A673 (cell line): Measurements from ENCODE around the gene ZMAT3. TPM values are rescaled to one million over a fixed set of nuclear protein-coding genes. Genes with fewer than 3 reads are reported as not detected.

ENCODE experiments used
- BruUV-seq: library from RNA; stranded (reverse); fragments of 400-500 nt; replicated peaks from 2 replicates; lab custom pipeline; 2021; lab: Mats Ljungman, UMichigan
- CTCF ChIA-PET: fragments of 300-600 bp; sonication (Branson Sonifier 250); formaldehyde crosslinking; loops from one replicate; lab custom pipeline; 2022; ENCODE audit warnings: antibody characterized with exemption; lab: Charles Lee
- POLR2A ChIA-PET: fragments of 300-600 bp; sonication (Branson Sonifier 250); formaldehyde crosslinking; loops from one replicate; lab custom pipeline; 2022; ENCODE audit warnings: antibody characterized with exemption; ENCODE audit not compliant: low non-redundant PET; lab: Charles Lee
- DNase-seq: peaks from one replicate; pipeline ENCODE4 v3.0.0-alpha.2; 2015; ENCODE audit warnings: low spot score
- H3K27ac ChIP-seq: fragments of 200-600 bp; sonication (generic); 2 replicates; pipeline ENCODE4 v1.5.1; 2016; ENCODE audit warnings: mixed run types, low read depth, mild to moderate bottlenecking, mixed read lengths, antibody characterized with exemption, low read length; ENCODE audit not compliant: poor library complexity, severe bottlenecking
- H3K27me3 ChIP-seq: fragments of 200-600 bp; sonication (generic); replicated peaks from 2 replicates; pipeline ENCODE4 v1.6.1; 2017; ENCODE audit warnings: mixed run types, low read depth, mild to moderate bottlenecking, mixed read lengths, antibody characterized with exemption, low read length; ENCODE audit not compliant: insufficient read depth, poor library complexity
- H3K36me3 ChIP-seq: fragments of 200-600 bp; sonication (generic); 2 replicates; pipeline ENCODE4 v1.6.1; 2016; ENCODE audit warnings: mixed run types, mild to moderate bottlenecking, mixed read lengths, antibody characterized with exemption, low read length; ENCODE audit not compliant: insufficient read depth, poor library complexity, severe bottlenecking
- H3K4me1 ChIP-seq: fragments of 200-600 bp; sonication (generic); 2 replicates; pipeline ENCODE4 v1.6.1; 2017; ENCODE audit warnings: mixed run types, mild to moderate bottlenecking, mixed read lengths, antibody characterized with exemption, low read length; ENCODE audit not compliant: insufficient read depth, poor library complexity, severe bottlenecking
- H3K4me3 ChIP-seq: fragments of 200-600 bp; sonication (generic); 2 replicates; pipeline ENCODE4 v1.5.1; 2016; ENCODE audit warnings: low read depth, mixed run types, mild to moderate bottlenecking, mixed read lengths, low read length; ENCODE audit not compliant: poor library complexity, severe bottlenecking
- H3K9me3 ChIP-seq: fragments of 200-600 bp; sonication (generic); 2 replicates; pipeline ENCODE4 v1.6.1; 2016; ENCODE audit warnings: mixed run types, low read depth, mild to moderate bottlenecking, mixed read lengths, antibody characterized with exemption, low read length; ENCODE audit not compliant: poor library complexity, severe bottlenecking
- EZH2 ChIP-seq: fragments of 200-600 bp; sonication (generic); IDR thresholded peaks from 2 replicates; pipeline ENCODE4 v1.6.1; 2017; ENCODE audit warnings: borderline replicate concordance, low read depth, mild to moderate bottlenecking, mixed read lengths, antibody characterized with exemption, low read length; ENCODE audit not compliant: poor library complexity, severe bottlenecking
- intact Hi-C: fragments of 100-400 bp; cut with micrococcal nuclease; formaldehyde crosslinking; loops from one replicate; pipeline ENCODE4 v1.10.0; 2022; ENCODE audit not compliant: unreplicated experiment
- total RNA-seq: library from RNA; stranded (reverse); gene quantifications from 2 replicates; pipeline ENCODE4 v1.2.3, GENCODE V29; 2021
- TF ChIP-seq, protein P1 (sequence below): fragments of 300-800, 200-600 bp; sonication (generic); conservative IDR thresholded peaks from 2 replicates; pipeline ENCODE4 v1.5.1; 2017; ENCODE audit warnings: low read depth, mild to moderate bottlenecking, antibody characterized with exemption, low read length, moderate library complexity, mixed read lengths

Gene ZMAT3
- total RNA-seq, 1 experiment from 2014 or later, result 8.6 TPM

DNA sequence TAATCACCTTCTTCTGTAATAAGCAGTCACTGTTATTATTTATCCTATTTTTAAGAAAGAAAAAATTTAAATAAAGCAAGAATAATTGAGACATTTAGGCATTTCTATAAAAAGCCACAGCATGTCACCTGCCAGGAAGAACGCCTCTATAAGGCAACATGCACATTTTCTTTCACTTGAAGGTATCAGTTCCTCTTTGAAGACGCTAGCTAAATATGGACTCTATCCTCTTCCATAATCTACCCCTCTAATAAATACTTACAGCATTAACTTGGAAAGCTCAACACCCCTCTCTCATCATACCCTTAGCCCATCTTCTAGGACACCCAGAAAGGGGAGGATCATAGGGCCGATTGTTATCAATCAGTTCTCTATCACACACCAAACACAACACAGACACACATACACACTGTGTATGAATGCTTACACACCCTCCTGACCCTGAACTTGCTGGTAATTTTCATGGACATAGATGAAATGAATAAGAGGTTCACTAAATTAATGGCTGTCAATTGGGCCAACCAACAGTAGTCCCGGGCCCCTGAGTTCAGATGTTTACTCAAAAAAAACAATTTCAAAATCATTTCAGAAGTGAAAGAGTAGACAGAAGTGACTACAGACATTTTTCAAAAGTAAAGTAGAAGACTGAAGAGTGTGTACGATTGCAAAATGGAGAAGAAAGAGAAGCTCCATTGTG, 102.5 kb downstream of the ZMAT3 start:
- BruUV-seq, result no TSS peak
- no peak overlapping the region for H3K4me3 ChIP-seq
- H3K27ac ChIP-seq, result no peak overlapping the region
- H3K4me1 ChIP-seq, result peaks cover 32% of the 10 kb centered on the region
- no peaks in the 10 kb centered on the region for H3K9me3 ChIP-seq
- no peaks in the 10 kb centered on the region for H3K36me3 ChIP-seq
- no peaks in the 10 kb centered on the region for H3K27me3 ChIP-seq
- no peak for DNase-seq
- CTCF ChIA-PET, result no interaction called here
- intact Hi-C loops, result no loop called here
- no peak for TF ChIP-seq EZH2
- TF ChIP-seq, protein P1, sequence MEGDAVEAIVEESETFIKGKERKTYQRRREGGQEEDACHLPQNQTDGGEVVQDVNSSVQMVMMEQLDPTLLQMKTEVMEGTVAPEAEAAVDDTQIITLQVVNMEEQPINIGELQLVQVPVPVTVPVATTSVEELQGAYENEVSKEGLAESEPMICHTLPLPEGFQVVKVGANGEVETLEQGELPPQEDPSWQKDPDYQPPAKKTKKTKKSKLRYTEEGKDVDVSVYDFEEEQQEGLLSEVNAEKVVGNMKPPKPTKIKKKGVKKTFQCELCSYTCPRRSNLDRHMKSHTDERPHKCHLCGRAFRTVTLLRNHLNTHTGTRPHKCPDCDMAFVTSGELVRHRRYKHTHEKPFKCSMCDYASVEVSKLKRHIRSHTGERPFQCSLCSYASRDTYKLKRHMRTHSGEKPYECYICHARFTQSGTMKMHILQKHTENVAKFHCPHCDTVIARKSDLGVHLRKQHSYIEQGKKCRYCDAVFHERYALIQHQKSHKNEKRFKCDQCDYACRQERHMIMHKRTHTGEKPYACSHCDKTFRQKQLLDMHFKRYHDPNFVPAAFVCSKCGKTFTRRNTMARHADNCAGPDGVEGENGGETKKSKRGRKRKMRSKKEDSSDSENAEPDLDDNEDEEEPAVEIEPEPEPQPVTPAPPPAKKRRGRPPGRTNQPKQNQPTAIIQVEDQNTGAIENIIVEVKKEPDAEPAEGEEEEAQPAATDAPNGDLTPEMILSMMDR, result no peak
- POLR2A ChIA-PET, result no interaction called here

Other genes starting within 250 kb of the ZMAT3 start
- 19.8 and 21.6 TPM in 2 replicates for gene PIK3CA, start 76.5 kb upstream of the ZMAT3 start, total RNA-seq
- gene KCNMB3, start 179.3 kb upstream of the ZMAT3 start, total RNA-seq, result 3.5 and 4.3 TPM in 2 replicates